Naive thymus-derived CD4-positive, alpha-beta T cell (primary cell): ENCODE measurements around the gene MOAP1. TPM values are rescaled to one million over a fixed set of nuclear protein-coding genes. Genes with fewer than 3 reads are reported as not detected.

Source experiments
- ATAC-seq: fragments of 150-1000 bp; cut with Tn5 transposase; 2 replicates; pipeline ENCODE4 v1.10.0; 2021; ENCODE audit warnings: mild to moderate bottlenecking, moderate library complexity
- CTCF ChIA-PET: fragments of 350-600 bp; sonication (Branson Sonifier 250); formaldehyde crosslinking; loops from one replicate; lab custom pipeline; 2021; ENCODE audit warnings: antibody characterized with exemption; lab: Charles Lee
- POLR2A ChIA-PET: fragments of 350-600 bp; sonication (Branson Sonifier 250); formaldehyde crosslinking; loops from one replicate; lab custom pipeline; 2021; ENCODE audit warnings: antibody characterized with exemption, inconsistent platforms; lab: Charles Lee
- DNase-seq, 9 donors: peaks; one replicate each; pipeline versions ENCODE4 v3.0.0 to v3.0.0-alpha.2; 2020 to 2022; ENCODE audit warnings: mixed read lengths in 1 of 9
- H3K27ac ChIP-seq: one replicate; pipeline ENCODE4 v1.7.0; 2013; ENCODE audit warnings: mild to moderate bottlenecking, low read depth, low read length, moderate library complexity
- H3K27me3 ChIP-seq, 2 donors: one replicate each; pipeline ENCODE4 v1.7.0; 2013; ENCODE audit warnings: low read length in 2 of 2, mild to moderate bottlenecking in 2 of 2, moderate library complexity in 2 of 2; ENCODE audit not compliant: control insufficient read depth in 2 of 2, insufficient read depth in 2 of 2
- H3K36me3 ChIP-seq, 3 experiments: 1 replicate in 2 of 3; 2 replicates in 1 of 3; pipeline ENCODE4 v1.7.0; 2013; ENCODE audit warnings: low read length in 3 of 3, mild to moderate bottlenecking in 3 of 3, moderate library complexity in 1 of 3; ENCODE audit not compliant: insufficient read depth in 3 of 3, control insufficient read depth in 2 of 3
- H3K4me1 ChIP-seq, 2 donors: one replicate each; pipeline ENCODE4 v1.7.0; 2013; ENCODE audit warnings: low read length in 2 of 2, mild to moderate bottlenecking in 2 of 2, moderate library complexity in 1 of 2; ENCODE audit not compliant: control insufficient read depth in 2 of 2, insufficient read depth in 2 of 2
- H3K4me3 ChIP-seq: 2 replicates; pipeline ENCODE4 v1.7.0; 2013; ENCODE audit warnings: mild to moderate bottlenecking, low read length
- H3K9me3 ChIP-seq, 3 experiments: 1 replicate in 2 of 3; 2 replicates in 1 of 3; pipeline ENCODE4 v1.7.0; 2013; ENCODE audit warnings: low read length in 3 of 3; ENCODE audit not compliant: control insufficient read depth in 2 of 3
- H3K27ac Mint-ChIP-seq, 9 donors: one replicate each; pipeline ENCODE4 v1.8.0; 2020 to 2022; ENCODE audit warnings: mixed read lengths in 9 of 9, mild to moderate bottlenecking in 8 of 9, moderate library complexity in 5 of 9, inconsistent platforms in 2 of 9
- H3K27me3 Mint-ChIP-seq, 5 donors: one replicate each; pipeline ENCODE4 v1.8.0; 2021 to 2022; ENCODE audit warnings: mixed read lengths in 5 of 5, mild to moderate bottlenecking in 1 of 5
- H3K36me3 Mint-ChIP-seq, 5 donors: one replicate each; pipeline ENCODE4 v1.8.0; 2020 to 2022; ENCODE audit warnings: mixed read lengths in 5 of 5, mild to moderate bottlenecking in 3 of 5, inconsistent platforms in 1 of 5
- H3K4me1 Mint-ChIP-seq, 7 donors: one replicate each; pipeline ENCODE4 v1.8.0; 2020 to 2022; ENCODE audit warnings: mixed read lengths in 7 of 7, mild to moderate bottlenecking in 3 of 7, inconsistent platforms in 1 of 7
- H3K4me3 Mint-ChIP-seq, 10 donors: one replicate each; pipeline ENCODE4 v1.8.0; 2020 to 2022; ENCODE audit warnings: mild to moderate bottlenecking in 10 of 10, mixed read lengths in 10 of 10, moderate library complexity in 6 of 10, inconsistent platforms in 2 of 10
- H3K9me3 Mint-ChIP-seq, 11 donors: one replicate each; pipeline ENCODE4 v1.8.0; 2020 to 2022; ENCODE audit warnings: mixed read lengths in 11 of 11, mild to moderate bottlenecking in 4 of 11, inconsistent platforms in 1 of 11, moderate library complexity in 1 of 11
- intact Hi-C, 2 donors: fragments of 100-400 bp; cut with micrococcal nuclease; formaldehyde crosslinking; loops; one replicate each; pipeline ENCODE4 v1.15.1; 2023
- polyA plus RNA-seq, 2 donors: library from polyadenylated mRNA; unstranded; fragments of 300-500 nt; fragmentation: Illumina TruSeq; gene quantifications; one replicate each; pipeline ENCODE4 v1.2.3, GENCODE V29; 2021
- total RNA-seq, 6 experiments: library from RNA in 5 of 6; stranded (reverse) in 5 of 6; gene quantifications; 1 replicate in 5 of 6; 2 replicates in 1 of 6; pipeline ENCODE4 v1.2.3 and lab custom pipeline; 2021 to 2026

Gene MOAP1
- total and polyA plus RNA-seq, 7 experiments from 2014 or later, result 20.5 to 102 (median 59.4) TPM

DNA sequence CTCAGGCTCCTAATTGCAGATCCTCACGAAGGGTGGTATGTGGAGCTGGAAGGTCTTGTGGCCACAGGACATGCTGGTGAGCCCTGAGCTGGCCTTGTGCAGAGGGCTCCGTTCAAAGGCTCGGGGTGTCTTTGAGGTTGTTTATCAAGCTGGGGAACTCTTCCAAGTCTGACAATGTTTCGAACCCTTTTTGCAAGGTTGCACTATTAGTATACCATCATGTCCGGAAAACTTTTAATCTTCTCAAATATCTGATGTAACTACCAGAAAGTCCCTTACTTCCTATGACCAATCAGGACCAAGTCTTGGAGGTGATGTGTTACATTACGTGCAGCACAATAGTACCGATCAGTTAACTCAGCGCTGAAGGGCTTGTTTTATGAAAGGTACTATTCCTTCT lies 43.9 kb upstream of the MOAP1 start:
- no peak overlapping the region for H3K4me3 ChIP-seq
- Mint-ChIP-seq H3K4me3 (no peak overlapping the region), H3K36me3 (peaks cover 8 to 51% (median 41%) of the 10 kb centered on the region in 5 donors), H3K4me1 (peaks cover 11 to 15% (median 13%) of the 10 kb centered on the region in 7 donors), H3K27ac (no peak overlapping the region), H3K27me3 (peaks cover 0 to 10% (median 6%) of the 10 kb centered on the region in 5 donors), H3K9me3 (peaks cover 0 to 3% (median 0%) of the 10 kb centered on the region in 11 donors)
- H3K4me1 ChIP-seq, result peaks cover 0 to 4% of the 10 kb centered on the region in 2 donors
- ChIA-PET CTCF (no interaction called here), POLR2A (no interaction called here)
- H3K9me3 ChIP-seq, result no peaks in the 10 kb centered on the region
- no peaks in the 10 kb centered on the region for H3K27me3 ChIP-seq
- intact Hi-C loops, result no loop called here
- H3K36me3 ChIP-seq, result peaks cover 5 to 44% (median 6%) of the 10 kb centered on the region in 3 experiments
- DNase-seq (no peak), ATAC-seq (no peak)
- no peak overlapping the region for H3K27ac ChIP-seq

DNA sequence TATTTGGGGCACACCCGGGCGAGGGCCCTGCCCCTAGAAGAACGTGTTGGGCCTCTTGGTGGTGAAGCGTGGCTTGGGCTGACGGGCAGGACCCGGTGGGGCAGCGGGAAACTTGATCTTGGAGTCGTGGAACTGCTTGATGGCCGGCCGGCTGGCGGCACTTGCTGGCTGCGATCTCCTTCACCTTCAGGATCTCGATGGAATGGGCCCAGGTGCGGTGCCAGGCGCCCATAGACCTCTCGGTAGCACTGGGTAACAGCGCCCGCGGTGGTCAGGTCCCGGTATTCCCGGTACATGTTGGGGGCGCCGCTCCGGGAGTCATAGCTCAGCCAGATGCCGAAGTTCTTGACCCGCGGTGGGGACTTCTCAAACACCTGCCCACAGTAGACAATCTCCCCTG lies 38.9 kb upstream of the MOAP1 start:
- DNase-seq, result no peak
- H3K36me3 Mint-ChIP-seq, result peaks cover 13 to 59% (median 51%) of the 10 kb centered on the region in 5 donors
- H3K4me1 Mint-ChIP-seq, result peaks cover 0 to 4% (median 0%) of the 10 kb centered on the region in 7 donors
- no peak for ATAC-seq
- CTCF ChIA-PET, result no interaction called here
- intact Hi-C loops, result no loop called here
- H3K4me3 ChIP-seq, result no peak overlapping the region
- H3K4me1 ChIP-seq, result no peaks in the 10 kb centered on the region
- no peaks in the 10 kb centered on the region for H3K27me3 ChIP-seq
- no peaks in the 10 kb centered on the region for H3K27me3 Mint-ChIP-seq
- H3K9me3 ChIP-seq, result no peaks in the 10 kb centered on the region
- no peak overlapping the region for H3K27ac Mint-ChIP-seq
- peaks cover 5 to 66% (median 6%) of the 10 kb centered on the region in 3 experiments for H3K36me3 ChIP-seq
- no peaks in the 10 kb centered on the region for H3K9me3 Mint-ChIP-seq
- H3K4me3 Mint-ChIP-seq, result no peak overlapping the region
- POLR2A ChIA-PET, result no interaction called here
- no peak overlapping the region for H3K27ac ChIP-seq

DNA sequence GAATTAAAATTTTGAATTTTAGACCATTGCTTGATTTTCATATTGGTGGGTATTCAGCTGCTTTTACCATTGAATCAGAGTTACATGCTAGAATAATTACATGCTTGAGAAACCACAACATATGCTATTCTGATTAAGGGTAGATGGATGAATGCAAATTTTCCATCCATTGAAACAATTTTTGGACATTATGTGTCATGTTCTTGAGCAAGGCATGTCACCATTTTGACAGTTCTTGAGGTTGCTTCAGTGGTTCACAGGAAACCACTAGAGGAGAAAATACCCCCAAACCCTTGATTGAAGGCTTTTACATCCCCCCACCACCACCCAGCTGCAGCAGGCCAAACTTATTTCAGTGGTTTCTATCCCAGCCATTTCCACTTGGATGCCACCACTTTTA lies 35.8 kb upstream of the MOAP1 start:
- Mint-ChIP-seq H3K27me3 (no peaks in the 10 kb centered on the region), H3K27ac (no peak overlapping the region), H3K9me3 (no peaks in the 10 kb centered on the region), H3K4me3 (no peak overlapping the region), H3K4me1 (peaks cover 0 to 4% (median 0%) of the 10 kb centered on the region in 7 donors), H3K36me3 (peaks cover 9 to 39% (median 27%) of the 10 kb centered on the region in 5 donors)
- H3K27me3 ChIP-seq, result no peaks in the 10 kb centered on the region
- no peaks in the 10 kb centered on the region for H3K4me1 ChIP-seq
- no peaks in the 10 kb centered on the region for H3K9me3 ChIP-seq
- POLR2A ChIA-PET, result interaction anchor here (0.7 to 1.1 kb wide), 2 partner anchors 13 to 36 kb away, joined by 3 to 4 read pairs; partner anchors contain the start of genes LYSET and MOAP1
- peaks cover 0 to 57% (median 4%) of the 10 kb centered on the region in 3 experiments for H3K36me3 ChIP-seq
- H3K4me3 ChIP-seq, result no peak overlapping the region
- CTCF ChIA-PET, result interaction anchor here (0.9 kb wide), 1 partner anchor 268 kb away, joined by 5 read pairs; no protein-coding TSS in a partner anchor
- intact Hi-C loops, result no loop called here
- no peak for ATAC-seq
- no peak for DNase-seq
- no peak overlapping the region for H3K27ac ChIP-seq

DNA sequence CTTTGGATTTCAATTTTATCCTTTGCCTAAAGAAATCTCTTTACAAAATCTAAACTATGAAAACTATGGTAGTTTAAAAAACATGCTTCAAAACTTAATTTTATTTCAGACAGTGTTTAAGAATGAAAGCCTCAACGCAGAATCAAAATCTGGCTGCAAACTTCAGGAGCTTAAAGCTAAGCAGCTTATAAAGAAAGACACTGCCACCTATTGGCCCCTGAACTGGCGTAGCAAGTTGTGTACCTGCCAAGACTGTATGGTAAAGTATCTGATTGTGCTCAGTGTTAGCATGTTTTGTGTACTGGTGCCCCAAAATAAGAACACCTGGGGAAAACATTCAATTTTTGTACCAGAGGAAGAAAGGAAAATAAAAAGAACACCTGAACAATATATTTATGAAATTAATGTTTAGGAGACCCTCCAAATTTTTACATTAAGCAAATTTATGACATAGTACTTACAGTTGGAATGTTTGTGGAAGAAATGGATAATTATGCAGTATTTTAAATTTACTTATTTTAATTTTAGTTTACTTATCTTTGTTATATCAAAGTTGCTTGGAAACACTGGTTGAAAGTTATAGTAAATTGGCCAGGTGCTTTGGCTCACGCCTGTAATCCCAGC lies 34.5 kb upstream of the MOAP1 start:
- DNase-seq, result peak in 7 of 9 donors; percentile 27 to 66 (median 56)
- Histone ChIP-seq H3K36me3 (peaks cover 0 to 58% (median 9%) of the 10 kb centered on the region in 3 experiments), H3K27me3 (no peaks in the 10 kb centered on the region), H3K9me3 (no peaks in the 10 kb centered on the region), H3K27ac (no peak overlapping the region), H3K4me3 (no peak overlapping the region), H3K4me1 (no peaks in the 10 kb centered on the region)
- ATAC-seq, result peak; percentile 87
- intact Hi-C loops, result loop anchor here (1.0 kb wide), 6 partner anchors 34 to 267 kb away; partner anchors contain the start of genes LYSET (in 1 of the 2) and MOAP1 (in 1 of the 2)
- H3K36me3 Mint-ChIP-seq, result peaks cover 9 to 34% (median 23%) of the 10 kb centered on the region in 5 donors
- H3K4me3 Mint-ChIP-seq, result no peak overlapping the region
- peaks cover 0 to 4% (median 0%) of the 10 kb centered on the region in 7 donors for H3K4me1 Mint-ChIP-seq
- POLR2A ChIA-PET, result interaction anchor here (0.8 to 1.0 kb wide), 2 partner anchors 33 to 106 kb away, joined by 3 read pairs; no protein-coding TSS in a partner anchor
- H3K27ac Mint-ChIP-seq, result no peak overlapping the region
- H3K9me3 Mint-ChIP-seq, result no peaks in the 10 kb centered on the region
- CTCF ChIA-PET, result interaction anchor here (0.6 to 2.3 kb wide), 11 partner anchors 11 to 1661 kb away, joined by 3 to 21 read pairs (median 4); partner anchors contain the start of genes LYSET and MOAP1
- H3K27me3 Mint-ChIP-seq, result no peaks in the 10 kb centered on the region

DNA sequence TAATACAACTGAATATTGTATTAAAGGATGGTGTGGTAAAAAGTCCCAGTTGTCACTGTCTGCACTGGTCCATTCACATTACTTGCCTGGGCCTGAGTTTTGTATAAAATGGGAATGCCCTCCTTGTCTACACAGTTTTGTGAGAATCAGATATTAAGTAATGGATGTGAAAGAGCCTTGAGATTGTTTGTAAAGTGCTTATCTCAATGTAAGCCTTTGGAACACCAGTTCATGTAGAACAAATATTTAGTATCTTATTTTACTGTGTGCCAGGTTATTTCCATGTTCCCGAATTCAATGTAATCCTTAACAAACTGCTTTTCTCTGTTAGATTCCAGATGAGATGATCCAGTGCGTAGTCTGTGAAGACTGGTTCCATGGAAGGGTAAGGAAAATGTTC lies 29.9 kb upstream of the MOAP1 start:
- no peak overlapping the region for H3K4me3 ChIP-seq
- ATAC-seq, result no peak
- H3K4me1 ChIP-seq, result no peaks in the 10 kb centered on the region
- H3K27ac ChIP-seq, result no peak overlapping the region
- intact Hi-C loops, result no loop called here
- POLR2A ChIA-PET, result no interaction called here
- H3K36me3 Mint-ChIP-seq, result peaks cover 4 to 34% (median 11%) of the 10 kb centered on the region in 5 donors
- H3K4me3 Mint-ChIP-seq, result no peak overlapping the region
- no peaks in the 10 kb centered on the region for H3K27me3 Mint-ChIP-seq
- H3K9me3 ChIP-seq, result no peaks in the 10 kb centered on the region
- H3K27me3 ChIP-seq, result no peaks in the 10 kb centered on the region
- H3K36me3 ChIP-seq, result peaks cover 0 to 36% (median 14%) of the 10 kb centered on the region in 3 experiments
- no peak overlapping the region for H3K27ac Mint-ChIP-seq
- H3K4me1 Mint-ChIP-seq, result peaks cover 0 to 9% (median 4%) of the 10 kb centered on the region in 7 donors
- H3K9me3 Mint-ChIP-seq, result no peaks in the 10 kb centered on the region
- no peak for DNase-seq
- CTCF ChIA-PET, result no interaction called here

DNA sequence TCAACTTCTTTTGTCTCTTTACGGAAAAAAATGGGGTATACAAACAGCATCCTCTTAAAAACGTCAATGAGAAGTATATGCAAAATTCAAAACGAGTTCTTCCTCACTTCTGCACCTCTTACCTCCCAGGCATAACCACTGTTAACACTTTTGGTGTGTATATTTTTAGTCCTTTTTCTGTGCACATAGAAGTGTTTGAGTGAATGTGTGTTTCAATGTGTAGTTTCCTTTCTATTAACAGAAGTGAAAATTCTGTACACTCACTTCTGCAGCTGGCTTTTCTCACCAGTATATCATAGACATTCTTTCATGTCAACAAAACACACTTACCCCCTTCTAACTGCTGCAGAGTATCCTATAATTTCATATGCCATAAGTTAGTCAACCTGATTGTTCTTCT lies 27.7 kb upstream of the MOAP1 start:
- CTCF ChIA-PET, result no interaction called here
- Histone ChIP-seq H3K36me3 (peaks cover 0 to 37% (median 14%) of the 10 kb centered on the region in 3 experiments), H3K9me3 (no peaks in the 10 kb centered on the region), H3K4me1 (peaks cover 6 to 7% of the 10 kb centered on the region in 2 donors), H3K27me3 (no peaks in the 10 kb centered on the region), H3K27ac (no peak overlapping the region), H3K4me3 (no peak overlapping the region)
- no peak overlapping the region for H3K4me3 Mint-ChIP-seq
- H3K9me3 Mint-ChIP-seq, result no peaks in the 10 kb centered on the region
- POLR2A ChIA-PET, result no interaction called here
- peaks cover 0 to 30% (median 9%) of the 10 kb centered on the region in 5 donors for H3K36me3 Mint-ChIP-seq
- ATAC-seq (no peak), DNase-seq (no peak)
- no peaks in the 10 kb centered on the region for H3K27me3 Mint-ChIP-seq
- intact Hi-C loops, result no loop called here
- peak overlapping the region in 1 of 9 donors; percentile 22 for H3K27ac Mint-ChIP-seq
- H3K4me1 Mint-ChIP-seq, result peaks cover 10 to 29% (median 21%) of the 10 kb centered on the region in 7 donors
